Measurements from ENCODE around the gene HASPIN.

DNA sequence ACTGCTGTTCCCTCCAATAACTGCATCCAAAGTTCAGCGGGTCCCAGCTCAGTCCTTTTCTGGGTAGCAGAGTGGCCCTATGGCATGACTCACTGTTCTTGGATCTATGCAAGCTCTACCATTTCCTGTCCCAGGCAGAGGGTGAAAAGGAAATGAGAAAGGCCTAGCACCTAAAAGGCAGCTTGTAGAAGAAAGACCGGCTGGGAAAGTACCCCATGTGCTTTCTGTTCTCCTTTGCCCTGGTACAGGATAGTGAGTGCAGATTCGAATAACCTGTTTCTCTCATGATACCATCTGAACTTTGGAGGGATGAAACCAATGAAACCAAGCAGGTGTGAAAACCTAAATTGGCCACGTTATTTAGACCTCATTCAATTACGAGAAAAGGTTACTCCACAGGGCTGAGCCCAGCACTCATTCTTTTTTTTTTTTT lies 12.7 kb upstream of the HASPIN start:
- TF ChIP-seq CTCF (IDR thresholded peaks at IDR 0.05): no peak
- no peak for TF ChIP-seq POLR2A (IDR thresholded peaks at IDR 0.05)

All from testis (tissue), 2 donors.